GM23338 (cell line): Measurements from ENCODE around the gene NDUFB2. TPM values are rescaled to one million over a fixed set of nuclear protein-coding genes. Genes with fewer than 3 reads are reported as not detected.

Experiments
- ATAC-seq: fragments of 200-7000 bp; cut with Tn5 transposase; 3 replicates; pipeline ENCODE4 v1.9.1; 2020
- DNase-seq: peaks from one replicate; pipeline ENCODE4 v3.0.0-alpha.2; 2015; ENCODE audit warnings: low spot score
- H2AFZ ChIP-seq: fragments of 200-600 bp; sonication (generic); 2 replicates; pipeline ENCODE4 v1.8.0; 2016; ENCODE audit warnings: antibody characterized with exemption, mild to moderate bottlenecking, moderate library complexity
- H3F3A ChIP-seq: fragments of 200-600 bp; sonication (generic); replicated peaks from 2 replicates; pipeline ENCODE4 v1.8.0; 2017; ENCODE audit warnings: antibody characterized with exemption, mixed run types, low read depth
- H3K27ac ChIP-seq: fragments of 200-600 bp; sonication (generic); 2 replicates; pipeline ENCODE4 v1.6.1; 2016; ENCODE audit warnings: low read depth
- H3K27me3 ChIP-seq: fragments of 200-600 bp; sonication (generic); 2 replicates; pipeline ENCODE4 v1.8.0; 2016; ENCODE audit warnings: mild to moderate bottlenecking, mixed run types, moderate library complexity; ENCODE audit not compliant: insufficient read depth
- H3K36me3 ChIP-seq: fragments of 200-600 bp; sonication (generic); 2 replicates; pipeline ENCODE4 v1.8.0; 2016; ENCODE audit warnings: mild to moderate bottlenecking; ENCODE audit not compliant: insufficient read depth
- H3K4me1 ChIP-seq: fragments of 200-600 bp; sonication (generic); 2 replicates; pipeline ENCODE4 v1.8.0; 2016; ENCODE audit warnings: mild to moderate bottlenecking, moderate library complexity; ENCODE audit not compliant: insufficient read depth
- H3K4me2 ChIP-seq: fragments of 200-600 bp; sonication (generic); 2 replicates; pipeline ENCODE4 v1.7.1; 2017; ENCODE audit warnings: mixed run types
- H3K4me3 ChIP-seq: fragments of 200-600 bp; sonication (generic); 2 replicates; pipeline ENCODE4 v1.6.1; 2016; ENCODE audit warnings: mixed run types
- H3K79me2 ChIP-seq: fragments of 200-600 bp; sonication (generic); replicated peaks from 2 replicates; pipeline ENCODE4 v1.8.0; 2017; ENCODE audit warnings: mild to moderate bottlenecking; ENCODE audit not compliant: insufficient read depth
- H3K9me2 ChIP-seq: fragments of 200-600 bp; sonication (generic); 2 replicates; pipeline ENCODE4 v1.8.0; 2017; ENCODE audit not compliant: insufficient read depth
- H4K20me1 ChIP-seq: fragments of 200-600 bp; sonication (generic); replicated peaks from 2 replicates; pipeline ENCODE4 v1.8.0; 2017; ENCODE audit warnings: mild to moderate bottlenecking; ENCODE audit not compliant: insufficient read depth
- H3K27ac Mint-ChIP-seq: 2 replicates; pipeline ENCODE4 v1.8.0; 2020; ENCODE audit warnings: inconsistent platforms, mild to moderate bottlenecking, moderate library complexity, mixed read lengths
- H3K27me3 Mint-ChIP-seq: 3 replicates; pipeline ENCODE4 v1.8.0; 2022; ENCODE audit warnings: low read depth, mild to moderate bottlenecking, moderate library complexity, mixed read lengths, inconsistent platforms; ENCODE audit not compliant: insufficient read depth, poor library complexity
- H3K36me3 Mint-ChIP-seq: 3 replicates; pipeline ENCODE4 v1.8.0; 2021; ENCODE audit warnings: low read depth, mild to moderate bottlenecking, inconsistent platforms, moderate library complexity, mixed read lengths
- H3K4me1 Mint-ChIP-seq: 3 replicates; pipeline ENCODE4 v1.8.0; 2020; ENCODE audit warnings: mild to moderate bottlenecking, inconsistent platforms, mixed read lengths
- H3K4me3 Mint-ChIP-seq: 3 replicates; pipeline ENCODE4 v1.8.0; 2021; ENCODE audit warnings: moderate library complexity, mild to moderate bottlenecking, inconsistent platforms, mixed read lengths
- H3K9me3 Mint-ChIP-seq: 3 replicates; pipeline ENCODE4 v1.8.0; 2020; ENCODE audit warnings: moderate library complexity, mild to moderate bottlenecking, inconsistent platforms, mixed read lengths
- CREB1 ChIP-seq: fragments of 250-450 bp; sonication (Bioruptor Pico); IDR thresholded peaks from 2 replicates; pipeline ENCODE4 v1.5.0; 2020; ENCODE audit warnings: low read depth, mild to moderate bottlenecking, moderate library complexity
- EZH2phosphoT487 ChIP-seq: fragments of 200-600 bp; sonication (generic); IDR thresholded peaks from one replicate; pipeline ENCODE4 v1.8.1; 2018; ENCODE audit warnings: antibody characterized with exemption; ENCODE audit not compliant: unreplicated experiment
- JUNB ChIP-seq: IDR thresholded peaks from one replicate; pipeline ENCODE4 v1.6.1; 2016; ENCODE audit warnings: antibody characterized with exemption; ENCODE audit not compliant: unreplicated experiment
- NANOG ChIP-seq: IDR thresholded peaks from 2 replicates; pipeline ENCODE4 v1.6.1; 2016; ENCODE audit warnings: antibody characterized with exemption, borderline replicate concordance
- polyA plus RNA-seq: library from polyadenylated mRNA; unstranded; fragments of >200 nt; fragmentation: Nextera tagmentation; extraction: Ambion mirVana; gene quantifications from 2 replicates; pipeline ENCODE4 v1.2.1, GENCODE V29; 2016
- total RNA-seq: library from RNA; depleted of rRNA; stranded (reverse); fragments of >200 nt; shearing (Covaris generic); gene quantifications from 2 replicates; pipeline ENCODE4 v1.2.3, GENCODE V29; 2014
- TF ChIP-seq, protein P1 (sequence below): IDR thresholded peaks from one replicate; pipeline ENCODE4 v1.6.1; 2018; ENCODE audit warnings: antibody characterized with exemption; ENCODE audit not compliant: unreplicated experiment
- TF ChIP-seq, protein P2 (sequence below), 2 experiments: fragments of 200-600 bp in 1 of 2; sonication (generic) in 1 of 2; conservative IDR thresholded peaks; 2 replicates each; pipeline versions ENCODE4 v1.5.1 to v1.6.1; 2016 to 2017; ENCODE audit warnings: antibody characterized with exemption in 2 of 2, low read depth in 2 of 2, mild to moderate bottlenecking in 2 of 2, moderate library complexity in 1 of 2

Gene NDUFB2
- total and polyA plus RNA-seq, 2 experiments from 2014 or later: 306 to 382 TPM

GRCh38 chr7:140724706-140725105, 28.2 kb downstream of the NDUFB2 start (continued):
- TF ChIP-seq NANOG (no peak), EZH2phosphoT487 (no peak), JUNB (no peak), CREB1 (no peak)
- TF ChIP-seq, protein P1, sequence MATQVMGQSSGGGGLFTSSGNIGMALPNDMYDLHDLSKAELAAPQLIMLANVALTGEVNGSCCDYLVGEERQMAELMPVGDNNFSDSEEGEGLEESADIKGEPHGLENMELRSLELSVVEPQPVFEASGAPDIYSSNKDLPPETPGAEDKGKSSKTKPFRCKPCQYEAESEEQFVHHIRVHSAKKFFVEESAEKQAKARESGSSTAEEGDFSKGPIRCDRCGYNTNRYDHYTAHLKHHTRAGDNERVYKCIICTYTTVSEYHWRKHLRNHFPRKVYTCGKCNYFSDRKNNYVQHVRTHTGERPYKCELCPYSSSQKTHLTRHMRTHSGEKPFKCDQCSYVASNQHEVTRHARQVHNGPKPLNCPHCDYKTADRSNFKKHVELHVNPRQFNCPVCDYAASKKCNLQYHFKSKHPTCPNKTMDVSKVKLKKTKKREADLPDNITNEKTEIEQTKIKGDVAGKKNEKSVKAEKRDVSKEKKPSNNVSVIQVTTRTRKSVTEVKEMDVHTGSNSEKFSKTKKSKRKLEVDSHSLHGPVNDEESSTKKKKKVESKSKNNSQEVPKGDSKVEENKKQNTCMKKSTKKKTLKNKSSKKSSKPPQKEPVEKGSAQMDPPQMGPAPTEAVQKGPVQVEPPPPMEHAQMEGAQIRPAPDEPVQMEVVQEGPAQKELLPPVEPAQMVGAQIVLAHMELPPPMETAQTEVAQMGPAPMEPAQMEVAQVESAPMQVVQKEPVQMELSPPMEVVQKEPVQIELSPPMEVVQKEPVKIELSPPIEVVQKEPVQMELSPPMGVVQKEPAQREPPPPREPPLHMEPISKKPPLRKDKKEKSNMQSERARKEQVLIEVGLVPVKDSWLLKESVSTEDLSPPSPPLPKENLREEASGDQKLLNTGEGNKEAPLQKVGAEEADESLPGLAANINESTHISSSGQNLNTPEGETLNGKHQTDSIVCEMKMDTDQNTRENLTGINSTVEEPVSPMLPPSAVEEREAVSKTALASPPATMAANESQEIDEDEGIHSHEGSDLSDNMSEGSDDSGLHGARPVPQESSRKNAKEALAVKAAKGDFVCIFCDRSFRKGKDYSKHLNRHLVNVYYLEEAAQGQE: no peak
- TF ChIP-seq, protein P2, sequence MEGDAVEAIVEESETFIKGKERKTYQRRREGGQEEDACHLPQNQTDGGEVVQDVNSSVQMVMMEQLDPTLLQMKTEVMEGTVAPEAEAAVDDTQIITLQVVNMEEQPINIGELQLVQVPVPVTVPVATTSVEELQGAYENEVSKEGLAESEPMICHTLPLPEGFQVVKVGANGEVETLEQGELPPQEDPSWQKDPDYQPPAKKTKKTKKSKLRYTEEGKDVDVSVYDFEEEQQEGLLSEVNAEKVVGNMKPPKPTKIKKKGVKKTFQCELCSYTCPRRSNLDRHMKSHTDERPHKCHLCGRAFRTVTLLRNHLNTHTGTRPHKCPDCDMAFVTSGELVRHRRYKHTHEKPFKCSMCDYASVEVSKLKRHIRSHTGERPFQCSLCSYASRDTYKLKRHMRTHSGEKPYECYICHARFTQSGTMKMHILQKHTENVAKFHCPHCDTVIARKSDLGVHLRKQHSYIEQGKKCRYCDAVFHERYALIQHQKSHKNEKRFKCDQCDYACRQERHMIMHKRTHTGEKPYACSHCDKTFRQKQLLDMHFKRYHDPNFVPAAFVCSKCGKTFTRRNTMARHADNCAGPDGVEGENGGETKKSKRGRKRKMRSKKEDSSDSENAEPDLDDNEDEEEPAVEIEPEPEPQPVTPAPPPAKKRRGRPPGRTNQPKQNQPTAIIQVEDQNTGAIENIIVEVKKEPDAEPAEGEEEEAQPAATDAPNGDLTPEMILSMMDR (conservative IDR thresholded peaks at IDR 0.05; ENCODE audit: low read depth in 2 of 2): no peak

DNA sequence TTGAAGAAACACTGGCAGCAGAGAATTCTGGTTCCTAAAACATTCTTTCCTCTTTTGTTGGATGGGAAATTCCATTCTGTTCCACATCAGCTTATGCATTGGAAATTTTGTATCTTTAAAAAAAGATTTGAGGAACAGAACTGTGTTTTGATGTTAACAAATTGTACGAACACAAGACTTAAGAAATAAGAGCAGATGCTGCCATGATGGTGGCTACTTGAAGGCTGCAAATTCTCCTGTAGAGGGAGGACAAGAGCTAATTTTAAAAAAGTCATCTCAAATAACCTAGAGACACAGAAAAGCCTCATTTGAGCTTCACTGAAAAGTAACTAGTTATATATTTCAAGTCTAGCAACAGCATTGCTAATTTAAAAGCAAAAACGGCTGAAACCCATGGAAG, 29.8 kb downstream of the NDUFB2 start:
- Histone ChIP-seq H3K79me2 (no peaks in the 10 kb centered on the region), H2AFZ (no peak overlapping the region), H3K4me1 (no peaks in the 10 kb centered on the region), H3K27ac (no peak overlapping the region), H3K4me3 (no peak overlapping the region), H3K9me2 (no peaks in the 10 kb centered on the region), H4K20me1 (no peaks in the 10 kb centered on the region), H3K4me2 (no peak overlapping the region), H3K27me3 (no peaks in the 10 kb centered on the region), H3F3A (no peaks in the 10 kb centered on the region), H3K36me3 (no peaks in the 10 kb centered on the region)
- TF ChIP-seq, protein P2 (conservative IDR thresholded peaks at IDR 0.05; ENCODE audit: low read depth in 2 of 2): peak; percentile 58 to 61
- no peak for TF ChIP-seq NANOG
- ATAC-seq (no peak; the same call in 2 of the 3 replicates), DNase-seq (peak; percentile 55)
- Mint-ChIP-seq H3K4me1 (no peaks in the 10 kb centered on the region), H3K9me3 (no peaks in the 10 kb centered on the region), H3K4me3 (no peak overlapping the region), H3K36me3 (no peaks in the 10 kb centered on the region), H3K27ac (no peak overlapping the region), H3K27me3 (peaks cover 2% of the 10 kb centered on the region)
